CD14-positive monocyte (primary cell): Measurements from ENCODE around the gene SRC. TPM values are rescaled to one million over a fixed set of nuclear protein-coding genes. Genes with fewer than 3 reads are reported as not detected.

ENCODE experiments used
- DNase-seq, 3 donors: peaks; one replicate each; pipeline ENCODE4 v3.0.0-alpha.2; 2011 to 2022
- H2AFZ ChIP-seq: 2 replicates; pipeline ENCODE4 v1.6.0; 2012; ENCODE audit warnings: mild to moderate bottlenecking, low read depth, low read length, inconsistent platforms; ENCODE audit not compliant: insufficient read depth, poor library complexity, severe bottlenecking
- H3K27ac ChIP-seq, 2 donors: 1 replicate in 1 of 2; 2 replicates in 1 of 2; pipeline ENCODE4 v1.5.1; 2012 to 2013; ENCODE audit warnings: low read length in 2 of 2, control low read depth in 1 of 2, inconsistent platforms in 1 of 2, low read depth in 1 of 2, mild to moderate bottlenecking in 1 of 2
- H3K27me3 ChIP-seq, 2 donors: one replicate each; pipeline versions ENCODE4 v1.6.0 to v1.6.1; 2011 to 2013; ENCODE audit warnings: low read length in 2 of 2; ENCODE audit not compliant: control insufficient read depth in 2 of 2, insufficient read depth in 2 of 2
- H3K36me3 ChIP-seq, 2 donors: replicated peaks in 1 of 2; 1 replicate in 1 of 2; 2 replicates in 1 of 2; pipeline versions ENCODE4 v1.5.1 to v1.6.1; 2012 to 2013; ENCODE audit warnings: low read length in 2 of 2, control low read depth in 1 of 2, inconsistent platforms in 1 of 2, mild to moderate bottlenecking in 1 of 2; ENCODE audit not compliant: insufficient read depth in 2 of 2, control insufficient read depth in 1 of 2
- H3K4me1 ChIP-seq, 2 donors: 1 replicate in 1 of 2; 2 replicates in 1 of 2; pipeline versions ENCODE4 v1.5.1 to v1.6.1; 2012 to 2013; ENCODE audit warnings: low read length in 2 of 2, control low read depth in 1 of 2, inconsistent platforms in 1 of 2, mild to moderate bottlenecking in 1 of 2, moderate library complexity in 1 of 2; ENCODE audit not compliant: insufficient read depth in 2 of 2, control insufficient read depth in 1 of 2
- H3K4me2 ChIP-seq: replicated peaks from 2 replicates; pipeline ENCODE3; 2012; ENCODE audit warnings: low read length, moderate library complexity, mild to moderate bottlenecking; ENCODE audit not compliant: poor library complexity, severe bottlenecking; ENCODE audit errors: extremely low read depth
- H3K4me3 ChIP-seq, 3 experiments: fragments of 200-600 bp in 1 of 3; sonication (generic) in 1 of 3; replicated peaks in 1 of 3; 1 replicate in 2 of 3; 2 replicates in 1 of 3; pipeline ENCODE4 v1.5.1; 2011 to 2013; ENCODE audit warnings: low read length in 3 of 3, mild to moderate bottlenecking in 3 of 3, control low read depth in 2 of 3, low read depth in 2 of 3, inconsistent platforms in 1 of 3, moderate library complexity in 1 of 3
- H3K79me2 ChIP-seq: 2 replicates; pipeline ENCODE4 v1.6.0; 2012; ENCODE audit warnings: mild to moderate bottlenecking, control low read depth, inconsistent platforms, low read length, moderate library complexity; ENCODE audit not compliant: insufficient read depth
- H3K9ac ChIP-seq: 2 replicates; pipeline ENCODE4 v1.6.0; 2017; ENCODE audit warnings: low read length, mild to moderate bottlenecking; ENCODE audit not compliant: insufficient read depth, poor library complexity, severe bottlenecking
- H3K9me3 ChIP-seq, 2 donors: replicated peaks in 1 of 2; 1 replicate in 1 of 2; 2 replicates in 1 of 2; pipeline versions ENCODE4 v1.5.1 to v1.6.1; 2012 to 2013; ENCODE audit warnings: low read length in 2 of 2, control low read depth in 1 of 2; ENCODE audit not compliant: control insufficient read depth in 1 of 2, insufficient read depth in 1 of 2
- H4K20me1 ChIP-seq: 2 replicates; pipeline ENCODE4 v1.6.0; 2012; ENCODE audit warnings: mild to moderate bottlenecking, low read length, control low read depth, moderate library complexity; ENCODE audit not compliant: insufficient read depth
- H3K27ac Mint-ChIP-seq, 7 donors: one replicate each; pipeline ENCODE4 v1.8.0; 2020; ENCODE audit warnings: mild to moderate bottlenecking in 7 of 7, mixed read lengths in 7 of 7, moderate library complexity in 6 of 7, inconsistent platforms in 2 of 7
- H3K27me3 Mint-ChIP-seq, 3 donors: one replicate each; pipeline ENCODE4 v1.8.0; 2021 to 2022; ENCODE audit warnings: low read depth in 3 of 3, mild to moderate bottlenecking in 3 of 3, mixed read lengths in 3 of 3, moderate library complexity in 3 of 3, inconsistent platforms in 1 of 3
- H3K36me3 Mint-ChIP-seq, 2 donors: one replicate each; pipeline ENCODE4 v1.8.0; 2020; ENCODE audit warnings: mixed read lengths in 2 of 2, inconsistent platforms in 1 of 2, mild to moderate bottlenecking in 1 of 2
- H3K4me1 Mint-ChIP-seq: one replicate; pipeline ENCODE4 v1.8.0; 2020; ENCODE audit warnings: mild to moderate bottlenecking, mixed read lengths
- H3K4me3 Mint-ChIP-seq, 2 donors: one replicate each; pipeline ENCODE4 v1.8.0; 2020; ENCODE audit warnings: mild to moderate bottlenecking in 2 of 2, mixed read lengths in 2 of 2, moderate library complexity in 1 of 2
- H3K9me3 Mint-ChIP-seq, 7 donors: one replicate each; pipeline ENCODE4 v1.8.0; 2020 to 2022; ENCODE audit warnings: mixed read lengths in 7 of 7, mild to moderate bottlenecking in 6 of 7, moderate library complexity in 6 of 7, inconsistent platforms in 2 of 7
- CTCF ChIP-seq: fragments of 200-600 bp; IDR thresholded peaks from one replicate; pipeline ENCODE4 v1.8.0; 2022; ENCODE audit warnings: antibody characterized with exemption, mild to moderate bottlenecking
- WGBS: methylation state at CpG from one replicate; pipeline ENCODE4 v1.1.5; 2013; ENCODE audit warnings: missing lambda C conversion rate; ENCODE audit not compliant: insufficient coverage; 5-methylcytosine and 5-hydroxymethylcytosine counted together
- intact Hi-C, 2 donors: fragments of 100-400 bp; cut with micrococcal nuclease; formaldehyde crosslinking; loops; one replicate each; pipeline versions ENCODE4 v1.15.0 to v1.15.1; 2023
- polyA plus RNA-seq, 3 donors: library from polyadenylated mRNA; depleted of rRNA in 1 of 3; unstranded in 2 of 3; stranded (reverse) in 1 of 3; fragments of 300-500 nt in 2 of 3; fragments of >200 nt in 1 of 3; fragmentation: Illumina TruSeq in 2 of 3; gene quantifications; 1 replicate in 2 of 3; 2 replicates in 1 of 3; pipeline ENCODE4 v1.2.3, GENCODE V29; 2012 to 2021

SRC gene
- polyA plus RNA-seq, 3 donors, result 4.9 to 55.1 (median 6.8) TPM

- Histone ChIP-seq H2AFZ (no peak overlapping the region), H3K27ac (peak overlapping the region; percentile 20 to 90), H3K9me3 (no peaks in the 10 kb centered on the region), H4K20me1 (peaks cover 8% of the 10 kb centered on the region), H3K79me2 (peaks cover 28% of the 10 kb centered on the region), H3K4me2 (no peak overlapping the region), H3K36me3 (peaks cover 38 to 72% of the 10 kb centered on the region in 2 donors), H3K27me3 (no peaks in the 10 kb centered on the region), H3K4me1 (peaks cover 43 to 44% of the 10 kb centered on the region in 2 donors), H3K9ac (no peak overlapping the region), H3K4me3 (no peak overlapping the region)
- H3K9me3 Mint-ChIP-seq, result no peaks in the 10 kb centered on the region
- 86% methylated on average over 11 of the region's 12 CpGs for WGBS
- TF ChIP-seq CTCF, result no peak
- no peak for DNase-seq
- intact Hi-C loops, result loop anchor here in 1 of 2 donors (10.0 kb wide), 1 partner anchor 70 kb away; no protein-coding TSS in a partner anchor
- H3K27ac Mint-ChIP-seq, result peak overlapping the region; percentile 76 to 97 (median 92)
- peaks cover 0 to 2% (median 0%) of the 10 kb centered on the region in 3 donors for H3K27me3 Mint-ChIP-seq
- H3K36me3 Mint-ChIP-seq, result peaks cover 74 to 76% of the 10 kb centered on the region in 2 donors
- H3K4me1 Mint-ChIP-seq, result peaks cover 56% of the 10 kb centered on the region
- no peak overlapping the region for H3K4me3 Mint-ChIP-seq
Observed at GRCh38 chr20:37315021-37315451, 30.9 kb upstream of the SRC start.

- Mint-ChIP-seq H3K36me3 (peaks cover 70 to 71% of the 10 kb centered on the region in 2 donors), H3K27me3 (peaks cover 0 to 2% (median 0%) of the 10 kb centered on the region in 3 donors), H3K9me3 (no peaks in the 10 kb centered on the region), H3K4me3 (peak overlapping the region in 1 of 2 donors; percentile 24), H3K4me1 (peaks cover 56% of the 10 kb centered on the region), H3K27ac (peak overlapping the region; percentile 78 to 97 (median 92))
- Histone ChIP-seq H4K20me1 (peaks cover 5% of the 10 kb centered on the region), H3K4me1 (peaks cover 43 to 44% of the 10 kb centered on the region in 2 donors), H3K4me2 (no peak overlapping the region), H3K79me2 (peaks cover 23% of the 10 kb centered on the region), H3K4me3 (no peak overlapping the region), H3K27me3 (no peaks in the 10 kb centered on the region), H3K36me3 (peaks cover 33 to 67% of the 10 kb centered on the region in 2 donors), H2AFZ (peak overlapping the region; percentile 57), H3K27ac (peak overlapping the region; percentile 60 to 90), H3K9ac (peak overlapping the region; percentile 53), H3K9me3 (no peaks in the 10 kb centered on the region)
- DNase-seq, result peak; percentile 37 to 82 (median 49)
- 66% methylated on average over 6 of the region's 13 CpGs for WGBS
- no peak for TF ChIP-seq CTCF
- intact Hi-C loops, result loop anchor here in 1 of 2 donors (10.0 kb wide), 1 partner anchor 69 kb away; no protein-coding TSS in a partner anchor
Observed at GRCh38 chr20:37315452-37316110, 30.4 kb upstream of the SRC start.
